ENCODE results near the gene CRKL.
"Not testable (repeated sequence)": the region's sequence is repeated elsewhere in the genome, so short reads cannot be mapped to it uniquely, and the experiment has no call there.

CRKL gene

GRCh38 chr22:20926243-20926642 lies 9.0 kb downstream of the CRKL start:
- DNase-seq (ENCODE audit: extremely low read depth, low read depth) = no peak
- no peak overlapping the region for H3K4me3 ChIP-seq (replicated peaks; ENCODE audit: low read depth, low read length)
- TF ChIP-seq CTCF (IDR thresholded peaks at IDR 0.05; ENCODE audit: low read depth, low read length, missing control alignments) = no peak

GRCh38 chr22:20927940-20928572 lies 10.8 kb downstream of the CRKL start:
- no peak for DNase-seq (ENCODE audit: extremely low read depth, low read depth)
- H3K4me3 ChIP-seq (replicated peaks; ENCODE audit: low read depth, low read length) = no peak overlapping the region
- TF ChIP-seq CTCF (IDR thresholded peaks at IDR 0.05; ENCODE audit: low read depth, low read length, missing control alignments) = no peak

- TF ChIP-seq CTCF (IDR thresholded peaks at IDR 0.05; ENCODE audit: low read depth, low read length, missing control alignments) = no peak
- H3K4me3 ChIP-seq (replicated peaks; ENCODE audit: low read depth, low read length) = no peak overlapping the region
- DNase-seq (ENCODE audit: extremely low read depth, low read depth) = no peak
Observed at GRCh38 chr22:20928573-20928967, 11.4 kb downstream of the CRKL start.

- H3K4me3 ChIP-seq (replicated peaks; ENCODE audit: low read depth, low read length) = no peak overlapping the region
- TF ChIP-seq CTCF (IDR thresholded peaks at IDR 0.05; ENCODE audit: low read depth, low read length, missing control alignments) = no peak
- DNase-seq (ENCODE audit: extremely low read depth, low read depth) = no peak
Observed at GRCh38 chr22:20930004-20930403, 12.8 kb downstream of the CRKL start.

GRCh38 chr22:20930435-20930834 lies 13.2 kb downstream of the CRKL start:
- not testable (repeated sequence) for DNase-seq (ENCODE audit: extremely low read depth, low read depth); H3K4me3 ChIP-seq (replicated peaks; ENCODE audit: low read depth, low read length)

GRCh38 chr22:20931126-20931654 lies 14.0 kb downstream of the CRKL start:
- TF ChIP-seq CTCF (IDR thresholded peaks at IDR 0.05; ENCODE audit: low read depth, low read length, missing control alignments) = no peak
- no peak overlapping the region for H3K4me3 ChIP-seq (replicated peaks; ENCODE audit: low read depth, low read length)
- no peak for DNase-seq (ENCODE audit: extremely low read depth, low read depth)

- H3K4me3 ChIP-seq (replicated peaks; ENCODE audit: low read depth, low read length) = no peak overlapping the region
- no peak for DNase-seq (ENCODE audit: extremely low read depth, low read depth)
- TF ChIP-seq CTCF (IDR thresholded peaks at IDR 0.05; ENCODE audit: low read depth, low read length, missing control alignments) = no peak
Observed at GRCh38 chr22:20933910-20934309, 16.7 kb downstream of the CRKL start.

- not testable (repeated sequence) for H3K4me3 ChIP-seq (replicated peaks; ENCODE audit: low read depth, low read length); DNase-seq (ENCODE audit: extremely low read depth, low read depth)
Observed at GRCh38 chr22:20935049-20935448, 17.8 kb downstream of the CRKL start.

GRCh38 chr22:20935780-20936539 lies 18.8 kb downstream of the CRKL start:
- DNase-seq (ENCODE audit: extremely low read depth, low read depth); H3K4me3 ChIP-seq (replicated peaks; ENCODE audit: low read depth, low read length): not testable (repeated sequence)
